GM06990 (cell line): Measurements from ENCODE around the gene BAZ1A.

Source experiments
- DNase-seq: peaks from one replicate; pipeline ENCODE4 v3.0.0-alpha.2; 2011; ENCODE audit not compliant: insufficient read length; ENCODE audit errors: extremely low read depth
- H3K27me3 ChIP-seq: replicated peaks from 2 replicates; pipeline ENCODE4 v1.6.0; 2011; ENCODE audit warnings: low read length; ENCODE audit not compliant: control insufficient read depth, insufficient read depth
- H3K36me3 ChIP-seq: 2 replicates; pipeline ENCODE4 v1.5.1; 2011; ENCODE audit warnings: low read length; ENCODE audit not compliant: control insufficient read depth, insufficient read depth
- H3K4me3 ChIP-seq: replicated peaks from 2 replicates; pipeline ENCODE4 v1.5.1; 2011; ENCODE audit warnings: low read depth, mild to moderate bottlenecking, control low read depth, low read length
- CTCF ChIP-seq: IDR thresholded peaks from 2 replicates; pipeline ENCODE4 v1.5.1; 2011; ENCODE audit warnings: low read length, control low read depth, mild to moderate bottlenecking, inconsistent platforms; ENCODE audit not compliant: insufficient read depth, poor library complexity, severe bottlenecking

Gene BAZ1A

GRCh38 chr14:34863844-34864243 lies 11.3 kb downstream of the BAZ1A start:
- no peak for TF ChIP-seq CTCF
- Histone ChIP-seq H3K36me3 (no peaks in the 10 kb centered on the region; the same call in 1 of the 2 replicates), H3K27me3 (no peaks in the 10 kb centered on the region), H3K4me3 (no peak overlapping the region)
- DNase-seq: no peak

- Histone ChIP-seq H3K36me3 (peaks cover 6% of the 10 kb centered on the region), H3K27me3 (no peaks in the 10 kb centered on the region), H3K4me3 (no peak overlapping the region)
- no peak for DNase-seq
- no peak for TF ChIP-seq CTCF
Observed at GRCh38 chr14:34858765-34859164, 16.4 kb downstream of the BAZ1A start.

GRCh38 chr14:34857689-34858449 lies 17.3 kb downstream of the BAZ1A start:
- TF ChIP-seq CTCF: no peak
- DNase-seq: no peak
- no peaks in the 10 kb centered on the region for H3K27me3 ChIP-seq
- H3K36me3 ChIP-seq: peaks cover 6% of the 10 kb centered on the region
- no peak overlapping the region for H3K4me3 ChIP-seq

- no peak for TF ChIP-seq CTCF
- H3K27me3 ChIP-seq: no peaks in the 10 kb centered on the region
Observed at GRCh38 chr14:34853041-34853440, 22.1 kb downstream of the BAZ1A start.

GRCh38 chr14:34851395-34851794 lies 23.8 kb downstream of the BAZ1A start:
- H3K4me3 ChIP-seq: no peak overlapping the region
- no peak for DNase-seq
- no peak for TF ChIP-seq CTCF
- H3K36me3 ChIP-seq: peaks cover 3% of the 10 kb centered on the region
- H3K27me3 ChIP-seq: no peaks in the 10 kb centered on the region

More at GRCh38 chr14:34853041-34853440, 22.1 kb downstream of the BAZ1A start:
- H3K4me3 ChIP-seq: no peak overlapping the region
- H3K36me3 ChIP-seq: peaks cover 8% of the 10 kb centered on the region
- DNase-seq: no peak
